ENCODE results near the gene SLC41A3. TPM values are rescaled to one million over a fixed set of nuclear protein-coding genes. Genes with fewer than 3 reads are reported as not detected.

Gene SLC41A3
- 41.2 and 45.6 TPM in 2 replicates for total RNA-seq (2014; rRNA removed)
- polyA plus RNA-seq (2012) = 43.7 TPM

GRCh38 chr3:126083913-126084767 is at the start of gene SLC41A3:
Gene SLC41A3, minus strand, starts transcription at chr3:126084124. Its CDS starts 15,905 bp downstream, at chr3:126068219.
- DNase-seq (ENCODE audit: low read depth) = peak; percentile 71

DNA sequence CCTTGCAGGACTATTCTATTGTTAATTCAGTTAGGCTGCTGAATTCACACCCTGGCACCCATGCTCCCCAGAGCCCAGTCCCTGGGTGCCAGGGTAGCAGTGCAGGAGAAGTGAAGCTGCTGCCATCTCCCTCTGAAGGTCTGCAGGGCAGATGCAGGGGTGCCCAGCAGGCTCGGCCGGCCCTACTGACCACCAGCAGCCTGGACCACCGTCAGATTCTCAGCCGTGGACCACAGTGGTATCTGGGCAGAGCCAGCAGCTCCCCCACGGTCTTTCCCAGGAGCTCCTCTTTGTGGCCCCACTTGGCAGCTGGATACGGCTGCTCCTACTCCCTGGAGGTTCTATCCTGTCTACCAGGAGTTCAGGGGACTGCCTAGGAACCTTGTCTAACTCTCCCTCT is 49.7 kb upstream of the SLC41A3 start:
- DNase-seq (ENCODE audit: low read depth) = no peak

DNA sequence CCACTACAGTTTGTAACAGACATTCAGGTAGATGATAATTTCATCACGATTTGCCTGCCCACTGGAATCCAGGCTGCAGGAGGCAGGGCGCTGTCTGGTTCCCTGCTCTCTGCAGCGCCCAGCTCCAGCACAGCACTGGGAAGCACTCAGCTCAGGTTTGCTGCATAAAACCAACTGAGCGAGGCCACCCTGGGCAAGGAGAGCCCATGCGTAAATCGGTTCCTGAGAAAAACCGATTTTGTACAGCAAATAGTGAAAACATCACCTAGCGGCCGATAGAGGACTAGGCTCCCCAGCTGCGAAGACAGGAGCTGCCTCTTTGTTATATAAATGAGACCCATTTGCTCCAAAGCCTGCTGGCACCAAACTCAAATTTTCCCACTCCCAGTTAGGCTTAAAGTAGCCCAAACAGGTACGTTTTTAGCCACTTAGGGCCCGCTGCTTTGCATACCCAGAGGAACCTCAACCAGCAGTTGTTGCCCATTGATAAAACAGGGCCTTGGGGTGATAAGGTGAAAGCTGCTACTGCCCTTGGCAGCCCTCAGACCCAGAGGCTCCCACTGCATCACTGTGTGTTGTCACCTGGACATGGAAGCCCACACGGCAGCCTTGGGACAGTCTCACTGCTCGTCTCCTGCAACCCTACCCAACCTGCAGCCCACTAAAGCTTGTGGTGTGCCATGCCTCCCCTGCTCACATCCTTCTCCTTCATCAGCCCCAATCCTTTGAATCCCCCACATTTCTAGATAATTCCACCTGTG is 49.0 kb upstream of the SLC41A3 start:
- DNase-seq (ENCODE audit: low read depth) = no peak

DNA sequence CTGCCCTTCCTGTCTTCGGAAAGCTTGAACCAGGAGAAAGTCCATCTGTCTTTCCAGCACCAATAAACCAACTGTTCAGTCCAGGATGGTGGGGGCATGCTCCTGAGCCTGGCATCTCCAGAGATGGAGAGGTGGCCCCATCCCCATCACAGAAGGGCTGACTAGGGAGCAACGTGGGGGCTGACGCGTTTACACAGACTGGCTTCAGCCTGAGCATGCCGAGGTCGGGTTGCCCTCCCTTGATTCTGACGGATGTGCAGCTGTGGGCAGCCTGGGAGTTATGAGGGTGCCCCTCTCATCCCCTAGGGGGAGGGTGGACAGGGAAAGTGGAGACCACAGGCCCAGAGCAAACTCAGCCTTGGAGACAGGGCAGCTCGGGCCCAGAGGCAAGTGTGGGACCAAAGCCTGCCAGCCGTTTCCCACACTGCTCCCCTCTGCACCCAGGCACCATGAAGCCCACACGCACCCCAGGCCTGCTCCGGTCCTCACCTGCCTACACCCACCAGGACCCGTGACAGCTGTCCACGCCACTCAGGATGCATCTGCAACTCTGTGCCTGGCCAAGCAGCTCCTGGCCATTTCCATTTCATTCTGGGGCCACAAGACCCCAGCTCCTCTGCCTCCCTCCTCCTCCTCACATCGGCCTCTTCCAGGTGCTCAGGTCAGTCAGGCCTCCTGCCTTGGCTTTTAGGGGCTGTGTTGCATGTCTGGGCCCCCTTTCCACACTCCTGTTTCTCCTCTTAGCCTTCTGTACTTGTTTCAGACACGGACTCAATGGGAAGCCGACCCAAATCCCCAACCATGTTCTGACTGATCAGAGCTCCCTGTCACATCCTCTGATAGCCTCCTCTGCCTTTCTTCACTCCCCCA is 48.2 kb upstream of the SLC41A3 start:
- DNase-seq (ENCODE audit: low read depth) = no peak

- DNase-seq (ENCODE audit: low read depth) = no peak
Observed at GRCh38 chr3:126130981-126131745, 47.2 kb upstream of the SLC41A3 start.

DNA sequence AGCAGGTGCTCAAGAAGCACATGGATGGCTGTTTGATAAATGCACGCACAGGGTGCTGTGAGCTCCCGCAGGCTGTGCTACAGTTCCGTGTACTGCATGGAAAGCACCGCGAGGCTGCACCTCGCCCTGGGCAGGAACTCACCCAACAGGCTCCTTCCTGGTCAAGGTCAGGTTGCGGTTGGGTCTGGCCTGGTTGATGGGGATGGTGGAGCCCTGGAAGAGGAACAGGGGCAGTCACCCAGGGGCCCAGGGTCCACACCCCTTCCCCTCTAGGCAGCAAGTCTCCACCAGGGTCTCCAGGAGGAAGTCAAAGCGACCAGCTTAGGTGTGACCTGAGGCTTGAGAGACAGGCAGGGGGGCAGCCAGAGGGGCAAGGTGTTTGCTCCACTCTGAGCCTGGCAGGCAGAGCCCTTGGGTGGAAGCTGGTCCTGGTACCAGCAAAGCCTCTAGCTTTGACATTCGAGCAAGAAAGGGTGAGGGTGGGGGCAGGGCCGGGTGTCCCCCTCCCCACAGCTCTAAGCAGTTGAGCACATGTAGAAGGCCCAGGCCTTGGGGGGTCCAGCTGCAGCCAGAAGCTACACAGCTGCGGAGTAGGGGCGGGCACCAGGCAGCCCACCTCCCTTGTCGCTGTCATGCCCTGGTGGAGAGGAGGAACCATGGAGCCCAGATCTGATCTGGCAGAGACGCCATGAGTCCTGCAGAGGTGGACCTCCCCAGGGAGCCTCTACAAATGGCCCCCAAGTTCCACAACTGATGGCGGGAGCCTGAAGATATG is 46.3 kb upstream of the SLC41A3 start:
- no peak for DNase-seq (ENCODE audit: low read depth)

GRCh38 chr3:126129398-126129891 is 45.5 kb upstream of the SLC41A3 start:
- no peak for DNase-seq (ENCODE audit: low read depth)

GRCh38 chr3:126128504-126129397 is 44.8 kb upstream of the SLC41A3 start:
- no peak for DNase-seq (ENCODE audit: low read depth)

DNA sequence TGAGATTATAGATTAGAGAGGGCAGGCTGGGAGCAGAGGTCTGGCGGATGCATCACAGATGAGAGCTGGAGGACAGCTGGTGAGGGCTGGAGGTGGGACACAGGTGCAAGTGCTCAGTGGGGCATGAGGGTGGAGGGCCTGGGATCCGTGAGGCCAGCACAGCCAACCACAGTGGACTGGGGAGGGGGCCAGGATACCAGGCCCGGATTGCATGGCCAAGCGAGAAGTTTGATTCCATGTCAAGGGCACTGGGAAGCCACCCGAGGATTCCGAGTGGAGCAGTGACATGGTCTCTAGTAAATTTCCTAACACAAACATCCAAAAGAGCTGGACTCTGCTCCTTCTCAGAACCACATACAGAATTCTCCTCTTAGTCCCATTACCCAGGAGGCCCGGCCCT is 44.0 kb upstream of the SLC41A3 start:
- no peak for DNase-seq (ENCODE audit: low read depth)

DNA sequence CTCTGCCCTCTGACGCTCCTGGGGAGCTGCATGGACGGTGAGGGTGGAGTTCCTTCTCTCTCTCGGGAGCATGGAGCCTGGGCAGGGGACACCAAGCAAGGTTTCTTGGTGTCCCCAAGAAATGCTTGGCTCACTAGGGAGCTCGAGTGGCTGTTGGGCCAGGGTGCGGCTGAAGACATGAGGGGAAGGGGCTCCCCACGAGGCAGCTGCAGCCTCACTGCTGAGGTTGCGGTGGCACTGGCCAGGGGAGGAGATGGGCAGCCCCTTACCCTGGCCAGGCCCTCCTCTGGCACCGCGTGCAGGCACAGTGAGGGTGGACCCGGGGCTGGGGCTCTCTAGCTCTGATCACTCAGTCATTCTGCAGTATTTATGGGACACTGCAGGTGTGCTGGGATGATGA is 43.5 kb upstream of the SLC41A3 start:
- no peak for DNase-seq (ENCODE audit: low read depth)

DNA sequence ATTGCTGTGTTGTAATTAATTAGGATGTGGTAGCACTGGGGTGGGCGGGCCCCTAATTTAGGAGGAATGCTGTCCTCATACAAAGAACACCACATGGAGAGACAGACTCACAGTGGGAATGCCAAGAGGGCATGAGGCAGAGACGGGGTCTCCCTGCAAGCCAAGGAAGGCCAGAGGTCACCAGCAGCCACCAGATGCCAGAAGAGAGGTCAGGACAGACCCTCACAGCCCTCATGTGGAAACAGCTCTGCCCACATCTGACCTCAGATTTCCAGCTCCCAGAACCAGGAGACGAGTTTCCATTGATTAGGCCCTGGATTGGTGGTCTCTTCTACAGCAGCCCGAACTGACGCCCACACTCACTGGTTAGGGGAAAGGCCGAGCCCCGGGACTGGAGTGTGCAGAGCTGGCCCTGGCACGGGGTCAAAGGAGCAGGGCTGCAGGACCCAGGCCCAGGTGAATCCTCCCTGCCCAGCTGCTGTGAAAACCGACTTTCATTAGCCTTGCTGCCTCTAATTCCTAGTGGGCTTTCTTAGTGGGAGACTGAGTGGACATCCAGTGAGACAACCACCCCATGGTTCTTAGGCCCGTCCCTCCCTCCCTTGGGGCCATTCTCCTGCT is 43.0 kb upstream of the SLC41A3 start:
- DNase-seq (ENCODE audit: low read depth) = no peak

DNA sequence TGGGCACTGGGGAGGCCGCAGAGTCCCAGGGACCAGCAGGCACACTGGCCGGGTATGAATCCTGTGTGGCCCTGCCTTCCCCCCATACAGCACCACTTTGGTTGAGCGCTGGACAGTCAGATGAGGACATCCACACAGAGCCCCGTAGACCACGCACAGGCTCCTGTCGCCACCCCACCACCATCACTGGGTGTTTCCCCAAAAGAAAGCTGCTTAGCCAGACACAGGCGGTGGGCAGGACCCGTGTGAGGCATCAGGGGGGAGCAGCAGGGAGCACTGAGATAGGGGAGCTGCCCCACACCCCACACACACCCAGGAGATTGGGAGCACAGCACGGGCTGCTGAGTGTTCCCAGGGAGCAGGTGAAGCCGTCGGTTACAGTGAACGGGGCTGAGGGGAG is 42.4 kb upstream of the SLC41A3 start:
- DNase-seq (ENCODE audit: low read depth) = no peak

DNA sequence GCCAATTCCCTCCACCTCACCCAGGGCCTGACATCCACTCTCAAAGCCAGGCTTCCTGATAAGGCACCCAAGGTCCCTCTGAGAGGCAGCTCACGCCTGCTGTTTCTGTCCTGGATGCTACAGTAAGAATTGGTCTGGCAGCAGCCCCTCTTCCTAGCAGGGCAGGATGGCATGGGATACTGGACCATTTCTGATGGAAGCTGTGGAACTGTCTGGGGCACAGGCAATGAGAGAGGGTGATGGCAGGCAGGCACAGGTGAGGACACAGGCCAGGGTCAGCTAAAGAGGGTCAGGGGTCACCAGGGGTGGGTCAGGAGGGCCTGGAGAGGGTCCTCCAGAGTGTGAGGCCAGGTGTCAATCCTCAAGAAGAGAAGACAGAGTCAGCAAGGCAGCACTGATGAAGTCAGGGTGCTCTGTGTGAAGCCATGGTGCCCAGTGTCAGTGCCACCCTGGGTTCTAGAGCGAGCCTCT is 41.9 kb upstream of the SLC41A3 start:
- no peak for DNase-seq (ENCODE audit: low read depth)

GRCh38 chr3:126125341-126125740 is 41.4 kb upstream of the SLC41A3 start:
- no peak for DNase-seq (ENCODE audit: low read depth)

DNA sequence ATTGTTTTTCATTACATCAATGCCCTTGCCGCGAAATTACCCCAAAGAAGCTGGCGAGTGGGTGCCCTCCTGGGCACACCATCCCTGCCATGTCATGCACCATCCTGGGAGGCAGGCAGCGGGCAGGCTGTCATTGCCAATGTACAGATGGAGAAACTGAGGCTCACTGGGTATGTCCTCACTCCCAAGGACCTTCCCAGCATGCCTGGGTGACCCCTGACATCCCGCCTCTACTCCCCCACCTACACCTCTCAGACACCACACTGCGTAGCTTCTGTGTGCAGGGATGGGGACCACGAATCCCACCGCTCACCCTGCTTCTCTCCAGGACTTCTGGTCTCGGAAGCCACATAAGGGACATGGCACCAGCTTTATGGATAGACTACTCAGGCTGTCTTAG is 41.0 kb upstream of the SLC41A3 start:
- DNase-seq (ENCODE audit: low read depth) = no peak

- DNase-seq (ENCODE audit: low read depth) = no peak
Observed at GRCh38 chr3:126124148-126124868, 40.4 kb upstream of the SLC41A3 start.

GRCh38 chr3:126121632-126122031 is 37.7 kb upstream of the SLC41A3 start:
- no peak for DNase-seq (ENCODE audit: low read depth)

DNA sequence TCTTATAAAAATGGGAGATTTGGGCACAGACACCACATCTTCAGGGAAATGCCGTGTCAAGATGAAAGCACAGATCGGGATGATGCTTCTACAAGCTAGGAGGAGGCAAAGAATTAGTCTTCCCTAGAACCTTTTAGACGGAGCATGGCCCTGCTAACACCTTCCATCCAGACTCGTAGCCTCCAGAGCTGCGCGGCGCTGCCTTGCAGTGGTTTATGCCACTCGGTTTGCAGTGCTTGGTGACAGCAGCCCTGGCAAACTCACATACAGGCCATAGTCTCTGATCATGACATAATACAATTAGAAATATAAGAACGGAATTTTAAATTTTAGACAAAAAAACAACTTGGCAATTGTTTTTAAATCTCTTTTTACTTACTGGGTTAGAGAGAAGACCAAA is 37.1 kb upstream of the SLC41A3 start:
- DNase-seq (ENCODE audit: low read depth) = no peak

All from LHCN-M2 (cell line).